HS-5 (cell line): ENCODE measurements around the gene TRIM27.
"Not testable (repeated sequence)": the region's sequence is repeated elsewhere in the genome, so short reads cannot be mapped to it uniquely, and the experiment has no call there.

ENCODE experiments used
- DNase-seq: peaks from one replicate; pipeline ENCODE4 v3.0.0-alpha.2; 2012; ENCODE audit warnings: low read depth

The TRIM27 gene

GRCh38 chr6:28923318-28924102, at the start of gene TRIM27:
TSS of gene TRIM27 (minus strand) at chr6:28923985. CDS start at chr6:28923632, 353 bp downstream.
- DNase-seq = no peak

GRCh38 chr6:28970056-28970455, 46.3 kb upstream of the TRIM27 start:
- DNase-seq = not testable (repeated sequence)

GRCh38 chr6:28969129-28969528, 45.3 kb upstream of the TRIM27 start:
- no peak for DNase-seq

GRCh38 chr6:28968476-28968875, 44.7 kb upstream of the TRIM27 start:
- DNase-seq = no peak

- DNase-seq = no peak
Measured at GRCh38 chr6:28965706-28966105, 41.9 kb upstream of the TRIM27 start.

- DNase-seq = no peak
Measured at GRCh38 chr6:28960846-28961500, 37.2 kb upstream of the TRIM27 start.

GRCh38 chr6:28958561-28959243, 34.9 kb upstream of the TRIM27 start:
- DNase-seq = not testable (repeated sequence)

- not testable (repeated sequence) for DNase-seq
Measured at GRCh38 chr6:28957795-28958314, 34.1 kb upstream of the TRIM27 start.

- DNase-seq = no peak
Measured at GRCh38 chr6:28956331-28956730, 32.5 kb upstream of the TRIM27 start.

GRCh38 chr6:28953585-28954258, 29.9 kb upstream of the TRIM27 start:
- no peak for DNase-seq

GRCh38 chr6:28953039-28953584, 29.3 kb upstream of the TRIM27 start:
- DNase-seq = no peak

- DNase-seq = not testable (repeated sequence)
Measured at GRCh38 chr6:28949656-28950195, 25.9 kb upstream of the TRIM27 start.

- DNase-seq = no peak
Measured at GRCh38 chr6:28948782-28949486, 25.1 kb upstream of the TRIM27 start.

GRCh38 chr6:28947831-28948270, 24.1 kb upstream of the TRIM27 start:
- DNase-seq = no peak

GRCh38 chr6:28947067-28947765, 23.4 kb upstream of the TRIM27 start:
- DNase-seq = no peak

- DNase-seq = no peak
Measured at GRCh38 chr6:28945349-28945748, 21.6 kb upstream of the TRIM27 start.

GRCh38 chr6:28944412-28944865, 20.7 kb upstream of the TRIM27 start:
- DNase-seq = peak; percentile 77

GRCh38 chr6:28943557-28944411, 20.0 kb upstream of the TRIM27 start:
- DNase-seq = no peak

- no peak for DNase-seq
Measured at GRCh38 chr6:28943223-28943556, 19.4 kb upstream of the TRIM27 start.
